Neuronal stem cell (in vitro differentiated cells): ENCODE measurements around the gene ATP2B3.
A peak's percentile ranks its signal among the peaks of the same experiment; 100 is the strongest.

Experiments used
- DNase-seq: peaks from one replicate; pipeline ENCODE4 v3.0.0-alpha.2; 2013; ENCODE audit warnings: low spot score
- H2AFZ ChIP-seq: one replicate; pipeline ENCODE4 v1.6.1; 2013; ENCODE audit warnings: mild to moderate bottlenecking, low read length, inconsistent platforms
- H2AK5ac ChIP-seq: 2 replicates; pipeline ENCODE4 v1.6.1; 2013; ENCODE audit warnings: low read depth, mild to moderate bottlenecking, inconsistent platforms, low read length, moderate library complexity, mixed read lengths
- H2BK120ac ChIP-seq: 2 replicates; pipeline ENCODE4 v1.6.1; 2013; ENCODE audit warnings: low read depth, mild to moderate bottlenecking, inconsistent platforms, low read length, moderate library complexity, mixed read lengths
- H2BK12ac ChIP-seq: one replicate; pipeline ENCODE4 v1.6.1; 2013; ENCODE audit warnings: low read length, inconsistent platforms
- H2BK15ac ChIP-seq: 2 replicates; pipeline ENCODE4 v1.6.1; 2013; ENCODE audit warnings: mild to moderate bottlenecking, low read length, inconsistent platforms, mixed read lengths
- H2BK5ac ChIP-seq: one replicate; pipeline ENCODE4 v1.6.1; 2013; ENCODE audit warnings: inconsistent platforms, mild to moderate bottlenecking, low read length, moderate library complexity
- H3K14ac ChIP-seq: one replicate; pipeline ENCODE4 v1.6.1; 2013; ENCODE audit warnings: low read length, inconsistent platforms
- H3K18ac ChIP-seq: 2 replicates; pipeline ENCODE4 v1.6.1; 2013; ENCODE audit warnings: low read length, inconsistent platforms
- H3K23ac ChIP-seq: 2 replicates; pipeline ENCODE4 v1.6.1; 2013; ENCODE audit warnings: low read depth, mild to moderate bottlenecking, mixed read lengths, low read length, inconsistent platforms; ENCODE audit not compliant: poor library complexity
- H3K27ac ChIP-seq: replicated peaks from 3 replicates; pipeline ENCODE4 v1.5.1; 2013; ENCODE audit warnings: low read length, inconsistent platforms
- H3K27me3 ChIP-seq, 3 experiments: 2 replicates each; pipeline ENCODE4 v1.6.1; 2013; ENCODE audit warnings: low read length in 3 of 3, mild to moderate bottlenecking in 2 of 3, inconsistent platforms in 1 of 3, low read depth in 1 of 3, mixed read lengths in 1 of 3, moderate library complexity in 1 of 3; ENCODE audit not compliant: control insufficient read depth in 3 of 3, insufficient read depth in 3 of 3
- H3K36me3 ChIP-seq, 2 donors: replicated peaks in 1 of 2; 2 replicates each; pipeline ENCODE4 v1.6.1; 2013; ENCODE audit warnings: low read length in 2 of 2; ENCODE audit not compliant: control insufficient read depth in 2 of 2, insufficient read depth in 2 of 2
- H3K4ac ChIP-seq: 2 replicates; pipeline ENCODE4 v1.6.1; 2013; ENCODE audit warnings: inconsistent platforms, mild to moderate bottlenecking, low read length, moderate library complexity
- H3K4me1 ChIP-seq, 2 donors: 1 replicate in 1 of 2; 2 replicates in 1 of 2; pipeline ENCODE4 v1.6.1; 2013; ENCODE audit warnings: low read length in 2 of 2, low read depth in 1 of 2; ENCODE audit not compliant: control insufficient read depth in 2 of 2, insufficient read depth in 1 of 2
- H3K4me2 ChIP-seq: one replicate; pipeline ENCODE4 v1.6.1; 2013; ENCODE audit warnings: mild to moderate bottlenecking, low read length, inconsistent platforms; ENCODE audit not compliant: insufficient read depth, poor library complexity, severe bottlenecking
- H3K4me3 ChIP-seq, 2 donors: 2 replicates each; pipeline ENCODE4 v1.5.1; 2013; ENCODE audit warnings: low read length in 2 of 2, mild to moderate bottlenecking in 2 of 2, inconsistent platforms in 1 of 2, moderate library complexity in 1 of 2
- H3K79me1 ChIP-seq: one replicate; pipeline ENCODE4 v1.6.1; 2013; ENCODE audit warnings: low read depth, mild to moderate bottlenecking, inconsistent platforms, low read length, moderate library complexity
- H3K9ac ChIP-seq: one replicate; pipeline ENCODE4 v1.6.1; 2013; ENCODE audit warnings: mild to moderate bottlenecking, low read depth, low read length, inconsistent platforms; ENCODE audit not compliant: poor library complexity
- H3K9me3 ChIP-seq, 2 donors: replicated peaks in 1 of 2; 2 replicates each; pipeline versions ENCODE3 to v1.6.1; 2013; ENCODE audit warnings: low read length in 2 of 2, mild to moderate bottlenecking in 2 of 2, inconsistent platforms in 1 of 2, low read depth in 1 of 2, mixed read lengths in 1 of 2, moderate library complexity in 1 of 2; ENCODE audit not compliant: control insufficient read depth in 2 of 2, insufficient read depth in 1 of 2
- H4K8ac ChIP-seq: one replicate; pipeline ENCODE4 v1.6.1; 2013; ENCODE audit warnings: low read depth, mild to moderate bottlenecking, inconsistent platforms, low read length, moderate library complexity
- H4K91ac ChIP-seq: one replicate; pipeline ENCODE4 v1.6.1; 2013; ENCODE audit warnings: low read length, low read depth, mild to moderate bottlenecking, inconsistent platforms; ENCODE audit not compliant: poor library complexity
- WGBS, 2 donors: extraction: QIAGEN DNeasy Blood & Tissue Kit; methylation state at CpG; one replicate each; pipeline ENCODE4 v1.1.7; 2013; ENCODE audit warnings: missing lambda C conversion rate in 2 of 2, mixed read lengths in 1 of 2; ENCODE audit not compliant: insufficient read length in 2 of 2, insufficient replicate concordance in 1 of 2; ENCODE audit errors: extremely low coverage in 2 of 2; 5-methylcytosine and 5-hydroxymethylcytosine counted together

ATP2B3 gene

GRCh38 chrX:153488231-153488914 lies 29.1 kb upstream of the ATP2B3 start:
- Histone ChIP-seq H3K79me1 (no peaks in the 10 kb centered on the region), H2BK15ac (peak overlapping the region; percentile 67), H4K91ac (peak overlapping the region; percentile 53), H2BK120ac (no peak overlapping the region), H3K9ac (no peak overlapping the region), H2BK5ac (no peak overlapping the region), H3K4me1 (peaks cover 9 to 21% of the 10 kb centered on the region in 2 donors), H3K23ac (no peak overlapping the region), H3K14ac (no peak overlapping the region), H4K8ac (peak overlapping the region; percentile 65), H2AK5ac (no peak overlapping the region), H2AFZ (peak overlapping the region; percentile 92), H3K36me3 (no peaks in the 10 kb centered on the region), H3K4me3 (no peak overlapping the region), H3K4me2 (no peak overlapping the region), H2BK12ac (no peak overlapping the region), H3K27me3 (peaks cover 0 to 35% (median 0%) of the 10 kb centered on the region in 3 experiments), H3K9me3 (no peaks in the 10 kb centered on the region), H3K18ac (peak overlapping the region; percentile 71), H3K27ac (no peak overlapping the region), H3K4ac (peak overlapping the region; percentile 66)
- DNase-seq: no peak
- no CpG with 5 or more reads among the region's 27 CpGs for WGBS, 2 donors

GRCh38 chrX:153490217-153490930 lies 27.1 kb upstream of the ATP2B3 start:
- H3K9ac ChIP-seq: no peak overlapping the region
- H3K23ac ChIP-seq: no peak overlapping the region
- no peak overlapping the region for H2AFZ ChIP-seq
- no peak overlapping the region for H2BK5ac ChIP-seq
- H3K14ac ChIP-seq: no peak overlapping the region
- WGBS, 2 donors: no CpG with 5 or more reads among the region's 20 CpGs
- no peaks in the 10 kb centered on the region for H3K79me1 ChIP-seq
- peaks cover 0 to 27% (median 0%) of the 10 kb centered on the region in 3 experiments for H3K27me3 ChIP-seq
- H3K18ac ChIP-seq: no peak overlapping the region
- H2BK12ac ChIP-seq: peak overlapping the region; percentile 41
- H3K27ac ChIP-seq: no peak overlapping the region
- H3K4ac ChIP-seq: no peak overlapping the region
- no peak overlapping the region for H4K8ac ChIP-seq
- no peak overlapping the region for H2BK15ac ChIP-seq
- no peak overlapping the region for H2BK120ac ChIP-seq
- no peak overlapping the region for H3K4me3 ChIP-seq
- peaks cover 13 to 24% of the 10 kb centered on the region in 2 donors for H3K4me1 ChIP-seq
- peak overlapping the region; percentile 56 for H2AK5ac ChIP-seq
- no peak overlapping the region for H3K4me2 ChIP-seq
- no peaks in the 10 kb centered on the region for H3K9me3 ChIP-seq
- H3K36me3 ChIP-seq: no peaks in the 10 kb centered on the region
- no peak for DNase-seq
- H4K91ac ChIP-seq: no peak overlapping the region

GRCh38 chrX:153491351-153491914 lies 26.0 kb upstream of the ATP2B3 start:
- no peaks in the 10 kb centered on the region for H3K36me3 ChIP-seq
- peak overlapping the region; percentile 82 for H4K8ac ChIP-seq
- no CpG with 5 or more reads among the region's 10 CpGs for WGBS, 2 donors
- no peak overlapping the region for H3K18ac ChIP-seq
- no peak overlapping the region for H2BK12ac ChIP-seq
- no peak overlapping the region for H3K4me2 ChIP-seq
- H2BK120ac ChIP-seq: no peak overlapping the region
- H2AFZ ChIP-seq: peak overlapping the region; percentile 75
- H3K9me3 ChIP-seq: no peaks in the 10 kb centered on the region
- no peak overlapping the region for H2BK15ac ChIP-seq
- H3K4me1 ChIP-seq: peaks cover 13 to 24% of the 10 kb centered on the region in 2 donors
- H3K9ac ChIP-seq: peak overlapping the region; percentile 86
- no peak for DNase-seq
- no peak overlapping the region for H3K14ac ChIP-seq
- H3K27ac ChIP-seq: no peak overlapping the region
- no peak overlapping the region for H2AK5ac ChIP-seq
- no peak overlapping the region for H3K4ac ChIP-seq
- H4K91ac ChIP-seq: no peak overlapping the region
- H3K27me3 ChIP-seq: peaks cover 0 to 26% (median 0%) of the 10 kb centered on the region in 3 experiments
- H2BK5ac ChIP-seq: no peak overlapping the region
- H3K4me3 ChIP-seq: peak overlapping the region in 1 of 2 donors; percentile 29
- no peaks in the 10 kb centered on the region for H3K79me1 ChIP-seq
- H3K23ac ChIP-seq: no peak overlapping the region

GRCh38 chrX:153491918-153492317 lies 25.5 kb upstream of the ATP2B3 start:
- Histone ChIP-seq H2BK12ac (no peak overlapping the region), H3K27me3 (peaks cover 0 to 26% (median 0%) of the 10 kb centered on the region in 3 experiments), H3K36me3 (no peaks in the 10 kb centered on the region), H3K14ac (no peak overlapping the region), H2BK5ac (no peak overlapping the region), H4K91ac (no peak overlapping the region), H3K4me1 (peaks cover 13 to 24% of the 10 kb centered on the region in 2 donors), H4K8ac (peak overlapping the region; percentile 65), H3K9ac (no peak overlapping the region), H3K4ac (no peak overlapping the region), H2AFZ (peak overlapping the region; percentile 75), H3K4me2 (no peak overlapping the region), H3K27ac (no peak overlapping the region), H3K23ac (no peak overlapping the region), H2BK120ac (no peak overlapping the region), H2AK5ac (no peak overlapping the region), H2BK15ac (no peak overlapping the region), H3K9me3 (no peaks in the 10 kb centered on the region), H3K79me1 (no peaks in the 10 kb centered on the region), H3K18ac (no peak overlapping the region), H3K4me3 (peak overlapping the region in 1 of 2 donors; percentile 29)
- WGBS, 2 donors: no CpG with 5 or more reads among the region's 11 CpGs
- no peak for DNase-seq
